ENCODE measurements around the gene HPSE. TPM values are rescaled to one million over a fixed set of nuclear protein-coding genes. Genes with fewer than 3 reads are reported as not detected.

Gene HPSE
- total RNA-seq, 2 donors from 2014 or later = 12.8 to 15.3 TPM

DNA sequence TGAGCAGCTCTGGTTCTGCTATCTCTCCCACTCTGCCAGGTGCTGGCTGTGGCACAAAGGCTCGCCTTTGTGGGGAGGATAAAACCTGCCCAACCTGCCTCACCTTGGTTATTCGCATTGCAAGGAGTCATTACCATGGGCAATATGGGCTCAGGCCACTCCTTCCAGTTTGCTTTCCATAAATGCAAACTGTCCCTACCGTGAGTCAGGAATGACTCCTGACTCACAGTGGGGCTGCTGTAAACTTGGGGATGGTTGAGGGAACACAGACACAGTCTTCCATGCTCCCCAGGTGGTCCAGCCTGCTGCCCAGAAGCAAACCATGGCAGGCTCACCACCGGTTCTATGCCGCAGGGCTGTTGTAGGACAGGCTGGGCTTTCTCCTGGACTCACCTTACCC is 86.2 kb downstream of the HPSE start:
- Mint-ChIP-seq H3K9me3 (no peaks in the 10 kb centered on the region), H3K4me1 (ENCODE audit: low read depth) (peaks cover 28% of the 10 kb centered on the region), H3K4me3 (no peak overlapping the region), H3K36me3 (ENCODE audit: insufficient read depth in 2 of 2) (peaks cover 3% of the 10 kb centered on the region in 2 donors), H3K27me3 (ENCODE audit: low read depth) (peaks cover 14% of the 10 kb centered on the region), H3K27ac (no peak overlapping the region)
- ATAC-seq (replicated peaks in 1 of 2) (no peak), DNase-seq (no peak)

DNA sequence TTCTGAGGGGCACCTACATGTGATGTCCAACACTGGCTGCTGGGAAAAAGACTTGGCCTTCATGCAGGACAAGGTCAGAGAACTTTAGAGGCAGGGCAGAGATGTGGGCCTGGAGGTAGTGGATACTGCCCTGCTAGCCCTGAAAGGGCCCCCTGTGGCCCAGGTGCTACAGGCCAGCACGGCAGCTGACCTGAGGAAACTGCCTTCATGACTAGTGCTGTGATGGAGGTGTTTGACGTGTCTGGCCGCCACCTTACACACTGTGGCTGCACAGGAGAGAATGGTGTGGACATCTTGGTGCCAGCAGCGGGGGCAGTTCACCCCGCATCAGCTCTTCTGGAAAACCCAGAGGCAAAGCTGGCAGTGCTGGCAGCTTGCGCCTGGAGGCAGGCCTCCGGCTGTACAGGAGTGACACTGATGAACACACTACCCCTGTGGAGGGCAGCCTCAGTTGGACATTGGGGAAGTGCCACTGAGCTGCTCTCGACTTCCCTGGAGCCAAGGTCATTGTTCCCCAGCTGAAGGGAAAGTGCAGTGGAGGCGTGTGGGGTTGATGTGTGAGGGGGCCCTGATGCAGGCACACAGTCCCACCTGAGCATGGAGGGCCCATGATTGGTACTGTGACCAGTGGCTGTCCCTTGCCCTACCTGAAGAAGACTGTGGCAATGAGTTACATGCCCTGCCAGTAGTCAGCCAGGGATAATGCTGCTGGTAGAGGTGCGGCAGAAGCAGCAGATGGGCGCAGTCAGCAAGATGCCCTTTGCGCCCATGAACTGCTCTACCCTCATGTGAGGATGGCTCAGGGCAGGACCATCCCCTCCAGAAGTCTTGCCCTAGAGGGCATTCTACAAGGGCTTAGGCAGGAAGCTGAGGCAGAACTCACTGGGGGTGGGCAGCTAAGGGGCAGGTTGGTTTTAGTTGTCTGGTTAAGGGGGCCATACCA is 87.0 kb downstream of the HPSE start:
- Mint-ChIP-seq H3K4me3 (no peak overlapping the region), H3K36me3 (ENCODE audit: insufficient read depth in 2 of 2) (peaks cover 3% of the 10 kb centered on the region in 2 donors), H3K27ac (no peak overlapping the region), H3K9me3 (no peaks in the 10 kb centered on the region), H3K27me3 (ENCODE audit: low read depth) (peaks cover 17% of the 10 kb centered on the region), H3K4me1 (ENCODE audit: low read depth) (peaks cover 26% of the 10 kb centered on the region)
- no peak for DNase-seq
- no peak for ATAC-seq (replicated peaks in 1 of 2)

Other genes starting within 250 kb of the HPSE start
- 10 to 100 TPM; 48.0 to 49.3 TPM for gene PLAC8, start 220.1 kb downstream of the HPSE start, total RNA-seq
- gene COQ2, start 50.0 kb downstream of the HPSE start, total RNA-seq = 10 to 100 TPM; 15.9 to 19.4 TPM
- 10 to 100 TPM; 16.1 to 18.2 TPM for gene HELQ, start 121.0 kb upstream of the HPSE start, total RNA-seq
- gene MRPS18C, start 121.2 kb upstream of the HPSE start, total RNA-seq = 10 to 100 TPM; 56.2 to 60.9 TPM
- gene ABRAXAS1, start 150.3 kb upstream of the HPSE start, total RNA-seq = 10 to 100 TPM; 16.7 to 21.7 TPM
- 1 to 10 TPM; 1.2 to 5.1 TPM for gene GPAT3, start 201.3 kb upstream of the HPSE start, total RNA-seq